Measurements from ENCODE around the gene PSMD1. TPM values are rescaled to one million over a fixed set of nuclear protein-coding genes. Genes with fewer than 3 reads are reported as not detected.

Gene PSMD1
- total and polyA plus RNA-seq, 2 experiments from 2014 or later, result 148 to 177 TPM

- Histone ChIP-seq H3K79me2 (replicated peaks; ENCODE audit: insufficient read depth) (no peaks in the 10 kb centered on the region), H4K20me1 (replicated peaks; ENCODE audit: insufficient read depth) (no peaks in the 10 kb centered on the region), H3K4me1 (ENCODE audit: insufficient read depth) (no peaks in the 10 kb centered on the region; the same call in 1 of the 2 replicates), H3K36me3 (ENCODE audit: insufficient read depth) (no peaks in the 10 kb centered on the region), H3K4me3 (no peak overlapping the region), H3K9me2 (ENCODE audit: insufficient read depth) (no peaks in the 10 kb centered on the region), H3K27ac (ENCODE audit: low read depth) (no peak overlapping the region), H3K27me3 (ENCODE audit: insufficient read depth) (no peaks in the 10 kb centered on the region), H3F3A (replicated peaks; ENCODE audit: low read depth) (no peaks in the 10 kb centered on the region), H3K4me2 (0 out of 2 replicates have a peak overlapping the region, but pooled peaks have one; percentile 14), H2AFZ (0 out of 2 replicates have a peak overlapping the region, but pooled peaks have one; percentile 88)
- Mint-ChIP-seq H3K27me3 (ENCODE audit: insufficient read depth, low read depth, poor library complexity) (peaks cover 5% of the 10 kb centered on the region), H3K9me3 (peaks cover 9% of the 10 kb centered on the region; the same call in 2 of the 3 replicates), H3K36me3 (ENCODE audit: low read depth) (no peaks in the 10 kb centered on the region; the same call in 2 of the 3 replicates), H3K4me3 (no peak overlapping the region), H3K27ac (no peak overlapping the region), H3K4me1 (peaks cover 20% of the 10 kb centered on the region)
- TF ChIP-seq EZH2phosphoT487 (IDR thresholded peaks at IDR 0.05; ENCODE audit: unreplicated experiment) (no peak), NANOG (IDR thresholded peaks at IDR 0.05; ENCODE audit: borderline replicate concordance) (no peak)
- DNase-seq (ENCODE audit: low spot score) (no peak), ATAC-seq (no peak)
Measured at GRCh38 chr2:231015926-231016325, 40.7 kb upstream of the PSMD1 start.

- no peaks in the 10 kb centered on the region for H3K9me2 ChIP-seq (ENCODE audit: insufficient read depth)
- H2AFZ ChIP-seq, result no peak overlapping the region
- no peaks in the 10 kb centered on the region for H3K27me3 ChIP-seq (ENCODE audit: insufficient read depth)
- H3K4me1 Mint-ChIP-seq, result peaks cover 20% of the 10 kb centered on the region
- H4K20me1 ChIP-seq (replicated peaks; ENCODE audit: insufficient read depth), result no peaks in the 10 kb centered on the region
- H3K79me2 ChIP-seq (replicated peaks; ENCODE audit: insufficient read depth), result no peaks in the 10 kb centered on the region
- no peaks in the 10 kb centered on the region for H3F3A ChIP-seq (replicated peaks; ENCODE audit: low read depth)
- H3K27ac Mint-ChIP-seq, result no peak overlapping the region
- peaks cover 5% of the 10 kb centered on the region for H3K27me3 Mint-ChIP-seq (ENCODE audit: insufficient read depth, low read depth, poor library complexity)
- no peak overlapping the region for H3K4me3 ChIP-seq
- no peak overlapping the region for H3K4me3 Mint-ChIP-seq
- H3K4me1 ChIP-seq (ENCODE audit: insufficient read depth), result no peaks in the 10 kb centered on the region; the same call in 1 of the 2 replicates
- no peak overlapping the region for H3K27ac ChIP-seq (ENCODE audit: low read depth)
- no peak overlapping the region for H3K4me2 ChIP-seq
- no peak for ATAC-seq
- no peak for DNase-seq (ENCODE audit: low spot score)
- H3K36me3 ChIP-seq (ENCODE audit: insufficient read depth), result no peaks in the 10 kb centered on the region
- peaks cover 9% of the 10 kb centered on the region; the same call in 2 of the 3 replicates for H3K9me3 Mint-ChIP-seq
- no peaks in the 10 kb centered on the region; the same call in 2 of the 3 replicates for H3K36me3 Mint-ChIP-seq (ENCODE audit: low read depth)
- TF ChIP-seq STAT1 (IDR thresholded peaks at IDR 0.05; ENCODE audit: unreplicated experiment), result no peak
- no peak for TF ChIP-seq NANOG (IDR thresholded peaks at IDR 0.05; ENCODE audit: borderline replicate concordance)
- TF ChIP-seq CTCF (conservative IDR thresholded peaks at IDR 0.05; ENCODE audit: low read depth in 2 of 2), result no peak
- no peak for TF ChIP-seq EZH2phosphoT487 (IDR thresholded peaks at IDR 0.05; ENCODE audit: unreplicated experiment)
- no peak for TF ChIP-seq REST (IDR thresholded peaks at IDR 0.05; ENCODE audit: unreplicated experiment)
- no peak for TF ChIP-seq ZNF331 (CRISPR knock-in tag; IDR thresholded peaks at IDR 0.05; ENCODE audit: low read depth)
- no peak for TF ChIP-seq ZNF114 (CRISPR knock-in tag; IDR thresholded peaks at IDR 0.05)
- TF ChIP-seq JUNB (IDR thresholded peaks at IDR 0.05; ENCODE audit: unreplicated experiment), result no peak
- no peak for TF ChIP-seq ZNF462 (CRISPR knock-in tag; IDR thresholded peaks at IDR 0.05)
Measured at GRCh38 chr2:231016566-231017230, 40.0 kb upstream of the PSMD1 start.

Data from GM23338 (cell line).